SK-N-SH (cell line): ENCODE results near the gene HMGXB3. TPM values are rescaled to one million over a fixed set of nuclear protein-coding genes. Genes with fewer than 3 reads are reported as not detected.

ENCODE experiments used
- CTCF ChIA-PET: fragments of 300-600, 350-600 bp; formaldehyde crosslinking; extraction: SDS; loops from one replicate; lab custom pipeline; 2021; lab: Yijun Ruan, JAX
- POLR2A ChIA-PET: fragments of 350-600 bp; sonication (Branson Sonifier 250); formaldehyde crosslinking; extraction: SDS; loops from one replicate; lab custom pipeline; 2020; ENCODE audit warnings: antibody characterized with exemption, inconsistent platforms; lab: Yijun Ruan, JAX
- DNase-seq: peaks from one replicate; pipeline ENCODE4 v3.0.0; 2012
- H2AFZ ChIP-seq: fragments of 200-600 bp; sonication (generic); 2 replicates; pipeline ENCODE4 v1.8.1; 2016; ENCODE audit warnings: antibody characterized with exemption, mild to moderate bottlenecking, low read depth
- H3F3A ChIP-seq: fragments of 200-600 bp; sonication (generic); replicated peaks from 2 replicates; pipeline ENCODE3; 2016; ENCODE audit warnings: antibody characterized with exemption, mild to moderate bottlenecking; ENCODE audit not compliant: insufficient read depth
- H3K27ac ChIP-seq, 2 experiments: fragments of 200-500 bp in 1 of 2; fragments of 200-600 bp in 1 of 2; sonication (Bioruptor generic) in 1 of 2; sonication (generic), shearing (Covaris generic) in 1 of 2; 2 replicates each; pipeline versions ENCODE4 v1.5.1 to v1.6.1; 2014 to 2016; ENCODE audit warnings: low read depth in 2 of 2, inconsistent platforms in 1 of 2, low read length in 1 of 2, mild to moderate bottlenecking in 1 of 2, mixed read lengths in 1 of 2
- H3K27me3 ChIP-seq: fragments of 200-600 bp; sonication (generic), shearing (Covaris generic); 2 replicates; pipeline ENCODE4 v1.6.1; 2016; ENCODE audit warnings: mixed run types; ENCODE audit not compliant: insufficient read depth
- H3K36me3 ChIP-seq, 2 experiments: fragments of 200-500 bp in 1 of 2; fragments of 200-600 bp in 1 of 2; sonication (Bioruptor generic) in 1 of 2; sonication (generic) in 1 of 2; replicated peaks in 1 of 2; 2 replicates each; pipeline versions ENCODE3 to v1.5.1; 2014 to 2016; ENCODE audit warnings: low read length in 1 of 2, mild to moderate bottlenecking in 1 of 2; ENCODE audit not compliant: insufficient read depth in 2 of 2, control insufficient read depth in 1 of 2
- H3K4me1 ChIP-seq, 2 experiments: fragments of 200-500 bp in 1 of 2; fragments of 200-600 bp in 1 of 2; sonication (Bioruptor generic) in 1 of 2; sonication (generic), shearing (Covaris generic) in 1 of 2; 2 replicates each; pipeline versions ENCODE4 v1.5.1 to v1.6.1; 2014 to 2016; ENCODE audit warnings: low read depth in 1 of 2, low read length in 1 of 2, mixed run types in 1 of 2; ENCODE audit not compliant: insufficient read depth in 2 of 2, control insufficient read depth in 1 of 2
- H3K4me2 ChIP-seq: fragments of 200-600 bp; sonication (generic), shearing (Covaris generic); 2 replicates; pipeline ENCODE4 v1.6.1; 2017; ENCODE audit warnings: mixed run types
- H3K4me3 ChIP-seq, 2 experiments: fragments of 200-500 bp in 1 of 2; fragments of 200-600 bp in 1 of 2; sonication (Bioruptor generic) in 1 of 2; sonication (generic), shearing (Covaris generic) in 1 of 2; 2 replicates each; pipeline versions ENCODE4 v1.5.1 to v1.8.1; 2014 to 2016; ENCODE audit warnings: low read depth in 2 of 2, inconsistent platforms in 1 of 2, low read length in 1 of 2, mild to moderate bottlenecking in 1 of 2, mixed read lengths in 1 of 2, moderate library complexity in 1 of 2
- H3K79me2 ChIP-seq: fragments of 200-600 bp; sonication (generic); 2 replicates; pipeline ENCODE4 v1.8.1; 2017; ENCODE audit warnings: mild to moderate bottlenecking; ENCODE audit not compliant: insufficient read depth
- H3K9ac ChIP-seq: fragments of 200-600 bp; sonication (generic); 2 replicates; pipeline ENCODE4 v1.6.1; 2017; ENCODE audit warnings: mixed run types
- H3K9me2 ChIP-seq: fragments of 200-600 bp; sonication (generic); 2 replicates; pipeline ENCODE4 v1.6.1; 2017; ENCODE audit warnings: mixed run types
- H3K9me3 ChIP-seq: fragments of 200-600 bp; sonication (generic); 2 replicates; pipeline ENCODE4 v1.6.1; 2017; ENCODE audit warnings: mixed run types, mild to moderate bottlenecking, moderate library complexity
- H4K20me1 ChIP-seq: fragments of 200-600 bp; sonication (generic); 2 replicates; pipeline ENCODE4 v1.6.1; 2017; ENCODE audit warnings: mild to moderate bottlenecking, mixed run types; ENCODE audit not compliant: insufficient read depth
- CHD2 ChIP-seq: fragments of 150-350 bp; IDR thresholded peaks from 2 replicates; pipeline ENCODE4 v1.6.1; 2018; ENCODE audit warnings: low read length; ENCODE audit not compliant: partially characterized antibody
- ELF1 ChIP-seq: IDR thresholded peaks from 2 replicates; pipeline ENCODE4 v1.4.0; 2012
- EP300 ChIP-seq, 2 experiments: IDR thresholded peaks; 2 replicates each; pipeline versions ENCODE4 v1.4.0 to v1.6.1; 2012; ENCODE audit warnings: borderline replicate concordance in 1 of 2, low read depth in 1 of 2, low read length in 1 of 2
- EZH2phosphoT487 ChIP-seq: fragments of 200-600 bp; sonication (generic); IDR thresholded peaks from 2 replicates; pipeline ENCODE4 v1.6.1; 2017; ENCODE audit warnings: low read depth, mixed run types, mild to moderate bottlenecking, antibody characterized with exemption, moderate library complexity, borderline replicate concordance
- FOSL2 ChIP-seq: IDR thresholded peaks from 2 replicates; pipeline ENCODE4 v1.4.0; 2012; ENCODE audit warnings: low read depth, mild to moderate bottlenecking, moderate library complexity, borderline replicate concordance
- FOXJ3 ChIP-seq: sonication (generic); formaldehyde crosslinking; IDR thresholded peaks from 2 replicates; pipeline ENCODE4 v1.5.1; 2020; ENCODE audit warnings: mild to moderate bottlenecking, missing genetic modification reagents
- GABPA ChIP-seq: IDR thresholded peaks from 2 replicates; pipeline ENCODE4 v1.4.0; 2012; ENCODE audit warnings: low read depth, mild to moderate bottlenecking
- MEF2A ChIP-seq: IDR thresholded peaks from 2 replicates; pipeline ENCODE4 v1.4.0; 2012; ENCODE audit warnings: low read depth, borderline replicate concordance
- MXI1 ChIP-seq: IDR thresholded peaks from 2 replicates; pipeline ENCODE4 v1.6.1; 2012; ENCODE audit warnings: mild to moderate bottlenecking, low read depth, low read length, improper control_type of control experiment
- NFIC ChIP-seq: IDR thresholded peaks from 2 replicates; pipeline ENCODE4 v1.4.0; 2012; ENCODE audit warnings: borderline replicate concordance
- NRF1 ChIP-seq: IDR thresholded peaks from 2 replicates; pipeline ENCODE4 v1.6.1; 2012; ENCODE audit warnings: low read depth, mild to moderate bottlenecking, low read length
- POLR2AphosphoS5 ChIP-seq: IDR thresholded peaks from 2 replicates; pipeline ENCODE4 v1.6.1; 2012; ENCODE audit warnings: low read depth, low read length
- RAD21 ChIP-seq: IDR thresholded peaks from 2 replicates; pipeline ENCODE4 v1.6.1; 2012; ENCODE audit warnings: mild to moderate bottlenecking, low read length
- RXRA ChIP-seq: IDR thresholded peaks from 2 replicates; pipeline ENCODE4 v1.4.0; 2012; ENCODE audit warnings: low read depth, mild to moderate bottlenecking, borderline replicate concordance
- SIN3A ChIP-seq: IDR thresholded peaks from 2 replicates; pipeline ENCODE4 v1.6.1; 2012; ENCODE audit warnings: low read depth, mild to moderate bottlenecking, low read length, moderate library complexity, borderline replicate concordance
- TAF1 ChIP-seq: IDR thresholded peaks from 2 replicates; pipeline ENCODE4 v1.6.1; 2012; ENCODE audit warnings: low read depth, mild to moderate bottlenecking, low read length, moderate library complexity, borderline replicate concordance
- TEAD4 ChIP-seq: IDR thresholded peaks from 2 replicates; pipeline ENCODE4 v1.4.0; 2012; ENCODE audit warnings: mild to moderate bottlenecking, borderline replicate concordance; ENCODE audit not compliant: insufficient read depth
- YY1 ChIP-seq: IDR thresholded peaks from 2 replicates; pipeline ENCODE4 v1.4.0; 2012; ENCODE audit warnings: low read depth, mild to moderate bottlenecking
- WGBS: methylation state at CpG from one replicate; pipeline ENCODE4 v1.1.6; 2017; ENCODE audit warnings: low lambda C conversion rate; 5-methylcytosine and 5-hydroxymethylcytosine counted together
- polyA plus RNA-seq, 3 experiments: library from polyadenylated mRNA; depleted of rRNA; stranded (reverse); fragments of >200 nt; gene quantifications; 2 replicates each; pipeline ENCODE4 v1.2.3, GENCODE V29; 2012
- TF ChIP-seq, protein P1 (sequence below): fragments of 150-350 bp; IDR thresholded peaks from 2 replicates; pipeline ENCODE4 v1.6.1; 2016; ENCODE audit warnings: mild to moderate bottlenecking, low read depth, low read length
- TF ChIP-seq, protein P2 (sequence below): IDR thresholded peaks from 2 replicates; pipeline ENCODE4; 2012
- TF ChIP-seq, protein P3 (sequence below): IDR thresholded peaks from 2 replicates; pipeline ENCODE4 v1.4.0; 2012; ENCODE audit warnings: low read depth
- TF ChIP-seq, protein P4 (sequence below): fragments of 150-350 bp; IDR thresholded peaks from 2 replicates; pipeline ENCODE4 v1.6.1; 2017; ENCODE audit warnings: antibody characterized with exemption, low read length, low read depth, borderline replicate concordance
- TF ChIP-seq, protein P5 (sequence below): IDR thresholded peaks from 2 replicates; pipeline ENCODE4 v1.4.0; 2012; ENCODE audit warnings: low read depth, borderline replicate concordance
- TF ChIP-seq, protein P6 (sequence below): IDR thresholded peaks from 2 replicates; pipeline ENCODE4 v1.6.1; 2012; ENCODE audit warnings: mild to moderate bottlenecking, low read depth, low read length, moderate library complexity

The HMGXB3 gene
- 28.8 and 39.9 TPM in 2 replicates for polyA plus RNA-seq (2012; rRNA removed)
- polyA plus RNA-seq (2012; cell fraction: cytosol; rRNA removed), result 21.3 and 23.0 TPM in 2 replicates
- polyA plus RNA-seq (2012; cell fraction: nucleus; rRNA removed), result 80.4 and 109 TPM in 2 replicates

- POLR2A ChIA-PET, result interaction anchor here (0.7 to 1.1 kb wide), 6 partner anchors 10 to 450 kb away, joined by 3 read pairs; no protein-coding TSS in a partner anchor
- Histone ChIP-seq H3K4me1 (peaks cover 13 to 26% of the 10 kb centered on the region in 2 experiments; a peak in 3 of 4 replicates), H3K4me3 (peak within 1 kb of the TSS; percentile 83 to 96), H3K9me2 (no peaks in the 10 kb centered on the region), H4K20me1 (peaks cover 12% of the 10 kb centered on the region), H3K79me2 (peaks cover 60% of the 10 kb centered on the region), H3K9ac (peak within 1 kb of the TSS; percentile 95), H3K36me3 (peaks cover 17 to 22% of the 10 kb centered on the region in 2 experiments), H2AFZ (peak within 1 kb of the TSS; percentile 85), H3K4me2 (peak within 1 kb of the TSS; percentile 96), H3K27ac (peak within 1 kb of the TSS; percentile 85 to 88), H3F3A (peaks cover 10% of the 10 kb centered on the region), H3K9me3 (no peaks in the 10 kb centered on the region), H3K27me3 (no peaks in the 10 kb centered on the region)
- WGBS, result under 1% methylated on average over 29 of the region's 72 CpGs
- CTCF ChIA-PET, result interaction anchor here (0.8 to 4.5 kb wide), 11 partner anchors 10 to 364 kb away, joined by 3 to 29 read pairs (median 4); partner anchors contain the start of gene CSF1R
- peak; percentile 97 for DNase-seq
- TF ChIP-seq NRF1 (peak; percentile 94), MXI1 (peak; percentile 86), MEF2A (no peak), TEAD4 (no peak), EP300 (IDR thresholded peaks at IDR 0.05; ENCODE audit: borderline replicate concordance in 1 of 2, low read depth in 1 of 2, low read length in 1 of 2) (no peak), YY1 (peak; percentile 59; the same call in 1 of the 2 replicates), RXRA (no peak), CHD2 (peak; percentile 20), TAF1 (peak; percentile 93; the same call in 1 of the 2 replicates), FOXJ3 (CRISPR knock-in tag) (no peak), EZH2phosphoT487 (no peak), POLR2AphosphoS5 (peak; percentile 83), ELF1 (peak; percentile 69), NFIC (no peak), RAD21 (no peak), GABPA (peak; percentile 95), SIN3A (peak; percentile 14; the same call in 1 of the 2 replicates), FOSL2 (no peak)
- TF ChIP-seq, protein P1, sequence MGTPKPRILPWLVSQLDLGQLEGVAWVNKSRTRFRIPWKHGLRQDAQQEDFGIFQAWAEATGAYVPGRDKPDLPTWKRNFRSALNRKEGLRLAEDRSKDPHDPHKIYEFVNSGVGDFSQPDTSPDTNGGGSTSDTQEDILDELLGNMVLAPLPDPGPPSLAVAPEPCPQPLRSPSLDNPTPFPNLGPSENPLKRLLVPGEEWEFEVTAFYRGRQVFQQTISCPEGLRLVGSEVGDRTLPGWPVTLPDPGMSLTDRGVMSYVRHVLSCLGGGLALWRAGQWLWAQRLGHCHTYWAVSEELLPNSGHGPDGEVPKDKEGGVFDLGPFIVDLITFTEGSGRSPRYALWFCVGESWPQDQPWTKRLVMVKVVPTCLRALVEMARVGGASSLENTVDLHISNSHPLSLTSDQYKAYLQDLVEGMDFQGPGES, result no peak
- TF ChIP-seq, protein P2, sequence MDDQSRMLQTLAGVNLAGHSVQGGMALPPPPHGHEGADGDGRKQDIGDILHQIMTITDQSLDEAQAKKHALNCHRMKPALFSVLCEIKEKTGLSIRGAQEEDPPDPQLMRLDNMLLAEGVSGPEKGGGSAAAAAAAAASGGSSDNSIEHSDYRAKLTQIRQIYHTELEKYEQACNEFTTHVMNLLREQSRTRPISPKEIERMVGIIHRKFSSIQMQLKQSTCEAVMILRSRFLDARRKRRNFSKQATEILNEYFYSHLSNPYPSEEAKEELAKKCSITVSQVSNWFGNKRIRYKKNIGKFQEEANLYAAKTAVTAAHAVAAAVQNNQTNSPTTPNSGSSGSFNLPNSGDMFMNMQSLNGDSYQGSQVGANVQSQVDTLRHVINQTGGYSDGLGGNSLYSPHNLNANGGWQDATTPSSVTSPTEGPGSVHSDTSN, result no peak
- TF ChIP-seq, protein P3, sequence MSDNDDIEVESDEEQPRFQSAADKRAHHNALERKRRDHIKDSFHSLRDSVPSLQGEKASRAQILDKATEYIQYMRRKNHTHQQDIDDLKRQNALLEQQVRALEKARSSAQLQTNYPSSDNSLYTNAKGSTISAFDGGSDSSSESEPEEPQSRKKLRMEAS, result peak; percentile 84
- TF ChIP-seq, protein P4, sequence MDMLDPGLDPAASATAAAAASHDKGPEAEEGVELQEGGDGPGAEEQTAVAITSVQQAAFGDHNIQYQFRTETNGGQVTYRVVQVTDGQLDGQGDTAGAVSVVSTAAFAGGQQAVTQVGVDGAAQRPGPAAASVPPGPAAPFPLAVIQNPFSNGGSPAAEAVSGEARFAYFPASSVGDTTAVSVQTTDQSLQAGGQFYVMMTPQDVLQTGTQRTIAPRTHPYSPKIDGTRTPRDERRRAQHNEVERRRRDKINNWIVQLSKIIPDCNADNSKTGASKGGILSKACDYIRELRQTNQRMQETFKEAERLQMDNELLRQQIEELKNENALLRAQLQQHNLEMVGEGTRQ, result peak; percentile 87
- TF ChIP-seq, protein P5, sequence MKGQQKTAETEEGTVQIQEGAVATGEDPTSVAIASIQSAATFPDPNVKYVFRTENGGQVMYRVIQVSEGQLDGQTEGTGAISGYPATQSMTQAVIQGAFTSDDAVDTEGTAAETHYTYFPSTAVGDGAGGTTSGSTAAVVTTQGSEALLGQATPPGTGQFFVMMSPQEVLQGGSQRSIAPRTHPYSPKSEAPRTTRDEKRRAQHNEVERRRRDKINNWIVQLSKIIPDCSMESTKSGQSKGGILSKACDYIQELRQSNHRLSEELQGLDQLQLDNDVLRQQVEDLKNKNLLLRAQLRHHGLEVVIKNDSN, result peak; percentile 97
- TF ChIP-seq, protein P6, sequence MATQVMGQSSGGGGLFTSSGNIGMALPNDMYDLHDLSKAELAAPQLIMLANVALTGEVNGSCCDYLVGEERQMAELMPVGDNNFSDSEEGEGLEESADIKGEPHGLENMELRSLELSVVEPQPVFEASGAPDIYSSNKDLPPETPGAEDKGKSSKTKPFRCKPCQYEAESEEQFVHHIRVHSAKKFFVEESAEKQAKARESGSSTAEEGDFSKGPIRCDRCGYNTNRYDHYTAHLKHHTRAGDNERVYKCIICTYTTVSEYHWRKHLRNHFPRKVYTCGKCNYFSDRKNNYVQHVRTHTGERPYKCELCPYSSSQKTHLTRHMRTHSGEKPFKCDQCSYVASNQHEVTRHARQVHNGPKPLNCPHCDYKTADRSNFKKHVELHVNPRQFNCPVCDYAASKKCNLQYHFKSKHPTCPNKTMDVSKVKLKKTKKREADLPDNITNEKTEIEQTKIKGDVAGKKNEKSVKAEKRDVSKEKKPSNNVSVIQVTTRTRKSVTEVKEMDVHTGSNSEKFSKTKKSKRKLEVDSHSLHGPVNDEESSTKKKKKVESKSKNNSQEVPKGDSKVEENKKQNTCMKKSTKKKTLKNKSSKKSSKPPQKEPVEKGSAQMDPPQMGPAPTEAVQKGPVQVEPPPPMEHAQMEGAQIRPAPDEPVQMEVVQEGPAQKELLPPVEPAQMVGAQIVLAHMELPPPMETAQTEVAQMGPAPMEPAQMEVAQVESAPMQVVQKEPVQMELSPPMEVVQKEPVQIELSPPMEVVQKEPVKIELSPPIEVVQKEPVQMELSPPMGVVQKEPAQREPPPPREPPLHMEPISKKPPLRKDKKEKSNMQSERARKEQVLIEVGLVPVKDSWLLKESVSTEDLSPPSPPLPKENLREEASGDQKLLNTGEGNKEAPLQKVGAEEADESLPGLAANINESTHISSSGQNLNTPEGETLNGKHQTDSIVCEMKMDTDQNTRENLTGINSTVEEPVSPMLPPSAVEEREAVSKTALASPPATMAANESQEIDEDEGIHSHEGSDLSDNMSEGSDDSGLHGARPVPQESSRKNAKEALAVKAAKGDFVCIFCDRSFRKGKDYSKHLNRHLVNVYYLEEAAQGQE, result 0 out of 2 replicates have a peak, but pooled peaks have one; percentile 41
These were observed at the start of gene HMGXB3, which contains the start of gene TIGD6 for GRCh38 chr5:150000256-150000989. HMGXB3 (plus strand) TSS chr5:150000739; CDS start chr5:150004853, 4,114 bp downstream. TIGD6 (minus strand) TSS chr5:150000654; CDS start chr5:149996348, 4,306 bp downstream.
